HepG2 (cell line): ENCODE data around the gene ACTN1. TPM values are rescaled to one million over a fixed set of nuclear protein-coding genes. Genes with fewer than 3 reads are reported as not detected.
A peak's percentile ranks its signal among the peaks of the same experiment; 100 is the strongest.

Experiments used
- AGO2 ChIP-seq: fragments of 200-400 bp; formaldehyde crosslinking; optimal IDR thresholded peaks from 2 replicates; pipeline ENCODE3; 2017; ENCODE audit warnings: mild to moderate bottlenecking, low read depth, low read length, moderate library complexity
- ATAD3A ChIP-seq: sonication (generic); formaldehyde crosslinking; IDR thresholded peaks from 2 replicates; pipeline ENCODE4 v1.4.0; 2020; ENCODE audit warnings: missing genetic modification reagents
- ELF4 ChIP-seq: sonication (generic); formaldehyde crosslinking; IDR thresholded peaks from 2 replicates; pipeline ENCODE4 v1.5.0; 2020; ENCODE audit warnings: missing genetic modification reagents, mild to moderate bottlenecking, moderate library complexity, borderline replicate concordance
- ERF ChIP-seq: IDR thresholded peaks from 2 replicates; pipeline ENCODE4 v1.6.1; 2018; ENCODE audit warnings: missing biosample characterization, missing genetic modification reagents
- FOXK1 ChIP-seq: sonication (generic); formaldehyde crosslinking; IDR thresholded peaks from 2 replicates; pipeline ENCODE4 v1.4.0; 2020; ENCODE audit warnings: low read depth, missing genetic modification reagents, borderline replicate concordance
- GATA4 ChIP-seq: sonication (generic); IDR thresholded peaks from 2 replicates; pipeline ENCODE4 v1.6.1; 2016; ENCODE audit warnings: antibody characterized with exemption, low read depth, borderline replicate concordance
- HNRNPLL ChIP-seq: fragments of 200-400 bp; formaldehyde crosslinking; IDR thresholded peaks from 2 replicates; pipeline ENCODE4 v1.6.1; 2017; ENCODE audit warnings: mild to moderate bottlenecking, low read depth, low read length; ENCODE audit not compliant: poor library complexity, severe bottlenecking
- MAF1 ChIP-seq: sonication (generic); formaldehyde crosslinking; IDR thresholded peaks from 2 replicates; pipeline ENCODE4 v1.5.0; 2020; ENCODE audit warnings: missing genetic modification reagents, borderline replicate concordance
- MED13 ChIP-seq: sonication (generic); formaldehyde crosslinking; IDR thresholded peaks from 2 replicates; pipeline ENCODE4 v1.5.0; 2020; ENCODE audit warnings: missing genetic modification reagents
- NFE2L1 ChIP-seq: sonication (generic); formaldehyde crosslinking; IDR thresholded peaks from 2 replicates; pipeline ENCODE4 v1.4.0; 2020; ENCODE audit warnings: missing genetic modification reagents, mild to moderate bottlenecking, borderline replicate concordance
- TAF15 ChIP-seq: fragments of 200-400 bp; formaldehyde crosslinking; IDR thresholded peaks from one replicate; pipeline ENCODE4 v1.6.1; 2018; ENCODE audit warnings: mild to moderate bottlenecking, low read depth, low read length; ENCODE audit not compliant: poor library complexity, severe bottlenecking
- UBTF ChIP-seq: sonication (generic); formaldehyde crosslinking; IDR thresholded peaks from 2 replicates; pipeline ENCODE4 v1.4.0; 2020; ENCODE audit warnings: mild to moderate bottlenecking, missing genetic modification reagents
- ZBTB26 ChIP-seq: IDR thresholded peaks from 2 replicates; pipeline ENCODE4 v1.6.1; 2016; ENCODE audit warnings: missing compliant biosample characterization, missing genetic modification reagents, borderline replicate concordance
- ZFP1 ChIP-seq: IDR thresholded peaks from 2 replicates; pipeline ENCODE4 v1.6.1; 2016
- ZHX2 ChIP-seq, 2 experiments: sonication (generic) in 1 of 2; formaldehyde crosslinking in 1 of 2; IDR thresholded peaks; 2 replicates each; pipeline versions ENCODE4 v1.6.1 to v1.9.0; 2014 to 2022; ENCODE audit warnings: antibody characterized with exemption in 1 of 2, borderline replicate concordance in 1 of 2, inconsistent platforms in 1 of 2, low read depth in 1 of 2, missing genetic modification reagents in 1 of 2
- ZNF143 ChIP-seq: sonication (generic); formaldehyde crosslinking; IDR thresholded peaks from 2 replicates; pipeline ENCODE4 v1.4.0; 2020; ENCODE audit warnings: missing genetic modification reagents
- ZNF235 ChIP-seq: sonication (generic); formaldehyde crosslinking; IDR thresholded peaks from 2 replicates; pipeline ENCODE4 v1.8.1; 2023; ENCODE audit warnings: mild to moderate bottlenecking, missing genetic modification reagents, borderline replicate concordance
- ZNF513 ChIP-seq: sonication (generic); formaldehyde crosslinking; conservative IDR thresholded peaks from 2 replicates; pipeline ENCODE4 v1.5.0; 2020; ENCODE audit warnings: missing genetic modification reagents
- polyA plus RNA-seq, 8 experiments: library from polyadenylated mRNA; depleted of rRNA in 3 of 8; stranded (reverse) in 7 of 8; unstranded in 1 of 8; fragments of >200 nt; fragmentation: Illumina TruSeq in 4 of 8; extraction: Trizol in 4 of 8; gene quantifications; 2 replicates each; pipeline versions ENCODE4 v1.2.1 to v1.2.3, GENCODE V29; 2011 to 2016; ENCODE audit warnings: low read depth in 4 of 8, missing spikeins in 1 of 8, mixed read lengths in 1 of 8; ENCODE audit not compliant: insufficient read depth in 1 of 8
- total RNA-seq, 5 experiments: library from RNA; depleted of rRNA; stranded (reverse); fragments of >200 nt; fragmentation: Illumina TruSeq; extraction: Trizol; gene quantifications; 2 replicates each; pipeline ENCODE4 v1.2.3, GENCODE V29; 2016; ENCODE audit warnings: low read depth in 1 of 5

Gene ACTN1
- total and polyA plus RNA-seq, 2 of the 13 experiments (the other 11 are each of a cell fraction or from before 2014, with no cell fraction given), result 58.6 to 162 TPM

GRCh38 chr14:68978172-68978911, 760 bp downstream of the ACTN1 start (continued):
- TF ChIP-seq HNRNPLL (peak; percentile 68), ZBTB26 (CRISPR knock-in tag) (no peak), ZHX2 (IDR thresholded peaks at IDR 0.05; ENCODE audit: low read depth) (no peak), ZHX2 (CRISPR knock-in tag; IDR thresholded peaks at IDR 0.05; ENCODE audit: borderline replicate concordance) (no peak), GATA4 (no peak), UBTF (CRISPR knock-in tag) (peak; percentile 69; the same call in 1 of the 2 replicates), TAF15 (no peak), AGO2 (peak; percentile 95), ELF4 (CRISPR knock-in tag) (no peak), ZNF235 (CRISPR knock-in tag) (no peak), ZNF513 (CRISPR knock-in tag) (no peak), MED13 (no peak), ZNF143 (no peak), ZFP1 (CRISPR knock-in tag) (no peak), MAF1 (no peak), ERF (CRISPR knock-in tag) (no peak), ATAD3A (CRISPR knock-in tag) (no peak), NFE2L1 (CRISPR knock-in tag) (no peak), FOXK1 (CRISPR knock-in tag) (no peak)
